Testis (tissue), 2 donors: ENCODE results near the gene DIAPH2.

Source experiments
- POLR2A ChIP-seq: fragments of 450-650 bp; IDR thresholded peaks from one replicate; pipeline ENCODE4 v1.6.1; 2017; ENCODE audit warnings: antibody characterized with exemption, mild to moderate bottlenecking, moderate library complexity
- TF ChIP-seq, protein P1 (sequence below), 3 experiments: fragments of 450-650 bp in 2 of 3; fragments of 200-600 bp in 1 of 3; sonication (generic) in 1 of 3; IDR thresholded peaks; one replicate each; pipeline ENCODE4 v1.5.1; 2016 to 2019; ENCODE audit warnings: antibody characterized with exemption in 3 of 3, mild to moderate bottlenecking in 2 of 3, moderate library complexity in 1 of 3

DNA sequence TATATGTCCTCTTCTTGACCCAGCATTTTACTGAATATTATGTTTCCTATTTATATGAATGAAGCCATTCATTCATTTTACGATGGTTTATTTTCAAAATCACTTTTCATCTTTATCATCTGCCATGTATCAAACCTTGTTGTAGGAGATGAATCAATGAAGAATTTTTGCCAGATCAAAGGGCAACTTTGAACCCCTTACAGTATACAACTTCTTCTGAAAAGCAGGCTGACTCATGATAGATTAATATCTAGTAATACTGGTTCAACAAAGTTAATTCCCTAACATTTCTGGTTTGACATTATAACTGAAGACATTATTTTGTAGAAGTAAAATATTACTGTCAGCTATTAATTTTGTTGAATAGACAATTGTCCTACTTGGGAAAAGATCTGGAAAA lies 425.1 kb downstream of the DIAPH2 start:
- no peak for TF ChIP-seq POLR2A
- TF ChIP-seq, protein P1, sequence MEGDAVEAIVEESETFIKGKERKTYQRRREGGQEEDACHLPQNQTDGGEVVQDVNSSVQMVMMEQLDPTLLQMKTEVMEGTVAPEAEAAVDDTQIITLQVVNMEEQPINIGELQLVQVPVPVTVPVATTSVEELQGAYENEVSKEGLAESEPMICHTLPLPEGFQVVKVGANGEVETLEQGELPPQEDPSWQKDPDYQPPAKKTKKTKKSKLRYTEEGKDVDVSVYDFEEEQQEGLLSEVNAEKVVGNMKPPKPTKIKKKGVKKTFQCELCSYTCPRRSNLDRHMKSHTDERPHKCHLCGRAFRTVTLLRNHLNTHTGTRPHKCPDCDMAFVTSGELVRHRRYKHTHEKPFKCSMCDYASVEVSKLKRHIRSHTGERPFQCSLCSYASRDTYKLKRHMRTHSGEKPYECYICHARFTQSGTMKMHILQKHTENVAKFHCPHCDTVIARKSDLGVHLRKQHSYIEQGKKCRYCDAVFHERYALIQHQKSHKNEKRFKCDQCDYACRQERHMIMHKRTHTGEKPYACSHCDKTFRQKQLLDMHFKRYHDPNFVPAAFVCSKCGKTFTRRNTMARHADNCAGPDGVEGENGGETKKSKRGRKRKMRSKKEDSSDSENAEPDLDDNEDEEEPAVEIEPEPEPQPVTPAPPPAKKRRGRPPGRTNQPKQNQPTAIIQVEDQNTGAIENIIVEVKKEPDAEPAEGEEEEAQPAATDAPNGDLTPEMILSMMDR (IDR thresholded peaks at IDR 0.05), result no peak
